WERI-Rb-1 (cell line): Measurements from ENCODE around the gene TAAR8.

ENCODE experiments used
- DNase-seq: peaks from one replicate; pipeline ENCODE4 v3.0.0-alpha.2; 2020
- H3K27ac ChIP-seq: fragments of 250-450 bp; sonication (Bioruptor Pico); 2 replicates; pipeline ENCODE4 v1.5.1; 2020; ENCODE audit warnings: mild to moderate bottlenecking, moderate library complexity
- H3K27me3 ChIP-seq: fragments of 250-450 bp; sonication (Bioruptor Pico); 2 replicates; pipeline ENCODE4 v1.5.1; 2021; ENCODE audit warnings: mild to moderate bottlenecking, low read depth, moderate library complexity; ENCODE audit not compliant: insufficient read depth, severe bottlenecking
- H3K36me3 ChIP-seq: fragments of 250-450 bp; sonication (Bioruptor Pico); 2 replicates; pipeline ENCODE4 v1.5.1; 2020; ENCODE audit warnings: mild to moderate bottlenecking, moderate library complexity
- H3K4me3 ChIP-seq: 2 replicates; pipeline ENCODE4 v1.5.1; 2011; ENCODE audit warnings: low read depth, mild to moderate bottlenecking, control low read depth, low read length
- H3K9me3 ChIP-seq: fragments of 250-450 bp; sonication (Bioruptor Pico); 2 replicates; pipeline ENCODE4 v1.5.1; 2021; ENCODE audit warnings: mild to moderate bottlenecking, moderate library complexity; ENCODE audit not compliant: severe bottlenecking
- CTCF ChIP-seq: IDR thresholded peaks from 2 replicates; pipeline ENCODE4 v1.5.1; 2011; ENCODE audit warnings: low read depth, mild to moderate bottlenecking, control low read depth, inconsistent platforms, low read length

The TAAR8 gene

GRCh38 chr6:132570221-132570777 is 17.8 kb downstream of the TAAR8 start, which contains the start of gene TAAR6:
Gene TAAR6, plus strand, starts transcription at chr6:132570322. Its CDS starts 0 bp downstream, at chr6:132570322.
- no peak for DNase-seq
- peaks cover 83% of the 10 kb centered on the region for H3K27me3 ChIP-seq
- no peak within 1 kb of the TSS for H3K27ac ChIP-seq
- no peak for TF ChIP-seq CTCF
- no peaks in the 10 kb centered on the region for H3K36me3 ChIP-seq
- H3K4me3 ChIP-seq: no peak within 1 kb of the TSS
- no peaks in the 10 kb centered on the region for H3K9me3 ChIP-seq

- Histone ChIP-seq H3K9me3 (no peaks in the 10 kb centered on the region), H3K27me3 (peaks cover 81% of the 10 kb centered on the region), H3K27ac (no peak overlapping the region), H3K36me3 (no peaks in the 10 kb centered on the region), H3K4me3 (no peak overlapping the region)
- no peak for DNase-seq
- TF ChIP-seq CTCF: no peak
Measured at GRCh38 chr6:132571774-132572173, 19.3 kb downstream of the TAAR8 start.

- DNase-seq: no peak
- no peak overlapping the region for H3K27ac ChIP-seq
- H3K36me3 ChIP-seq: no peaks in the 10 kb centered on the region
- H3K9me3 ChIP-seq: peaks cover 3% of the 10 kb centered on the region
- H3K4me3 ChIP-seq: no peak overlapping the region
- no peak for TF ChIP-seq CTCF
- peaks cover 84% of the 10 kb centered on the region for H3K27me3 ChIP-seq
Measured at GRCh38 chr6:132584698-132585097, 32.2 kb downstream of the TAAR8 start.

- DNase-seq: no peak
- Histone ChIP-seq H3K9me3 (no peaks in the 10 kb centered on the region), H3K27me3 (peaks cover 64% of the 10 kb centered on the region), H3K4me3 (no peak overlapping the region), H3K27ac (no peak overlapping the region), H3K36me3 (no peaks in the 10 kb centered on the region)
- TF ChIP-seq CTCF: no peak
Measured at GRCh38 chr6:132587424-132587823, 35.0 kb downstream of the TAAR8 start.

- Histone ChIP-seq H3K4me3 (no peak within 1 kb of the TSS), H3K27ac (no peak within 1 kb of the TSS), H3K9me3 (no peaks in the 10 kb centered on the region), H3K27me3 (peaks cover 62% of the 10 kb centered on the region), H3K36me3 (no peaks in the 10 kb centered on the region)
- DNase-seq: no peak
- no peak for TF ChIP-seq CTCF
Measured at GRCh38 chr6:132589454-132589853, 37.0 kb downstream of the TAAR8 start, which contains the start of gene TAAR5. Gene TAAR5, minus strand, starts transcription at chr6:132589741. Its CDS starts 55 bp downstream, at chr6:132589686.

GRCh38 chr6:132590362-132590761 is 37.9 kb downstream of the TAAR8 start:
- no peak for DNase-seq
- no peaks in the 10 kb centered on the region for H3K9me3 ChIP-seq
- H3K4me3 ChIP-seq: no peak overlapping the region
- peaks cover 60% of the 10 kb centered on the region for H3K27me3 ChIP-seq
- H3K27ac ChIP-seq: no peak overlapping the region
- no peaks in the 10 kb centered on the region for H3K36me3 ChIP-seq
- no peak for TF ChIP-seq CTCF
